ENCODE results near the gene MSRB2. TPM values are rescaled to one million over a fixed set of nuclear protein-coding genes. Genes with fewer than 3 reads are reported as not detected.

Gene MSRB2
- total RNA-seq, 1 experiment from 2014 or later = 9.6 TPM

- no peaks in the 10 kb centered on the region; the same call in 1 of the 2 replicates for H3K27me3 Mint-ChIP-seq (ENCODE audit: low read depth)
- ChIA-PET CTCF (no interaction called here), POLR2A (no interaction called here)
- H3K36me3 Mint-ChIP-seq = no peaks in the 10 kb centered on the region
- ATAC-seq (no peak), DNase-seq (ENCODE audit: low spot score) (no peak)
- H3K4me3 Mint-ChIP-seq = no peak overlapping the region
- no peaks in the 10 kb centered on the region for H3K9me3 Mint-ChIP-seq
- H3K4me1 Mint-ChIP-seq = peaks cover 12% of the 10 kb centered on the region
- TF ChIP-seq, protein P1, sequence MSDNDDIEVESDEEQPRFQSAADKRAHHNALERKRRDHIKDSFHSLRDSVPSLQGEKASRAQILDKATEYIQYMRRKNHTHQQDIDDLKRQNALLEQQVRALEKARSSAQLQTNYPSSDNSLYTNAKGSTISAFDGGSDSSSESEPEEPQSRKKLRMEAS (CRISPR knock-in tag; IDR thresholded peaks at IDR 0.05) = no peak
- no peak for TF ChIP-seq MLX (CRISPR knock-in tag; IDR thresholded peaks at IDR 0.05)
- TF ChIP-seq ZNF121 (CRISPR knock-in tag; IDR thresholded peaks at IDR 0.05) = peak; percentile 58; the same call in 1 of the 2 replicates
- TF ChIP-seq, protein P2, sequence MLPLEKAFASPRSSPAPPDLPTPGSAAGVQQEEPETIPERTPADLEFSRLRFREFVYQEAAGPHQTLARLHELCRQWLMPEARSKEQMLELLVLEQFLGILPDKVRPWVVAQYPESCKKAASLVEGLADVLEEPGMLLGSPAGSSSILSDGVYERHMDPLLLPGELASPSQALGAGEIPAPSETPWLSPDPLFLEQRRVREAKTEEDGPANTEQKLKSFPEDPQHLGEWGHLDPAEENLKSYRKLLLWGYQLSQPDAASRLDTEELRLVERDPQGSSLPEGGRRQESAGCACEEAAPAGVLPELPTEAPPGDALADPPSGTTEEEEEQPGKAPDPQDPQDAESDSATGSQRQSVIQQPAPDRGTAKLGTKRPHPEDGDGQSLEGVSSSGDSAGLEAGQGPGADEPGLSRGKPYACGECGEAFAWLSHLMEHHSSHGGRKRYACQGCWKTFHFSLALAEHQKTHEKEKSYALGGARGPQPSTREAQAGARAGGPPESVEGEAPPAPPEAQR (CRISPR knock-in tag; IDR thresholded peaks at IDR 0.05) = no peak
- TF ChIP-seq OVOL2 (CRISPR knock-in tag; IDR thresholded peaks at IDR 0.05; ENCODE audit: borderline replicate concordance) = no peak
- TF ChIP-seq CBFB (CRISPR knock-in tag; IDR thresholded peaks at IDR 0.05; ENCODE audit: low read depth) = no peak
- TF ChIP-seq NFYB (CRISPR knock-in tag; conservative IDR thresholded peaks at IDR 0.05; ENCODE audit: low read depth) = no peak
- H3K27ac Mint-ChIP-seq = no peak overlapping the region
These were observed 28.0 kb upstream of the MSRB2 start for GRCh38 chr10:23067337-23067736.

DNA sequence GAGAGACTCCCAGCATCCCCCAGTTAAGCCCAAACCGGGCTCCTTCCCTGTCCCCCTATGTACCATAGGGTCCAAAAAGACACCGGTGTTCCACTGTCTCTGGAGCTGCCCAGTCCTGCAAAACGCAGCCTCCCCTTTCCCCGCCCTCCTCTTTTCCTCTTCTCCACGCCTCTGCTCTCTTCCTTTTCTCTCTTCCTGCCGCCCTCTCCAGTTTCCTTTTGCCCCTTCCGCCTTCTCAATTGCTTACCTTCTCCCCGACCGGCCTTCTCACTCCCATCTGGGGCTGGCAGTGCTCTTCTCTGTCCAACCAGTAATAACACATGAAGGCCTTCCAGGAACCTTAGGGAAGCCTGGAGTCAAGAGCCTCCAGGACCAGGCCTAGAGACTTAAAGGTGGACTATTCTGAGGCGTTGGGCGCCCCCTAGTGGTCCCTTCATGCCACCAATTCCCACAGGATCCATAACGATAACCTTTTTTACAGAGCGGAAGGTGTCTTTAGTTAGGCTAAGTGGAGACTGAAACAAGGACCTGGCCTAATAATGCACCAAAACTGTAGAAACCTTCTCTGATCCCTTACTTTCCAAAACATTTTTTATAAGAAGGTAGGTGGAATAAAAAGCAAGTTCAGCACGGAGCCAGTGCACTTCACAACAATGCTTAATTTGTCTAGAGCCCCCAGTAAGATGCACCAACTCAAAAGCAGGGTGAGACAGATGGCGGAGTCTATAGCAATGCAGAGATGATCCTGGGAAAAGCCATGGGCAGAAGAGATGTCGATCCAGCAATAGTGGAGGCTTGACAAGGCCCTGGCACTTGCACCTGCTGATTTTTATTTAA is 27.2 kb upstream of the MSRB2 start:
- no peaks in the 10 kb centered on the region for H3K9me3 Mint-ChIP-seq
- ATAC-seq (peak; percentile 92), DNase-seq (ENCODE audit: low spot score) (peak; percentile 76)
- no peaks in the 10 kb centered on the region for H3K36me3 Mint-ChIP-seq
- no peak overlapping the region for H3K27ac Mint-ChIP-seq
- CTCF ChIA-PET = no interaction called here
- H3K4me3 Mint-ChIP-seq = no peak overlapping the region
- H3K4me1 Mint-ChIP-seq = peaks cover 9% of the 10 kb centered on the region
- POLR2A ChIA-PET = no interaction called here
- TF ChIP-seq, protein P3, sequence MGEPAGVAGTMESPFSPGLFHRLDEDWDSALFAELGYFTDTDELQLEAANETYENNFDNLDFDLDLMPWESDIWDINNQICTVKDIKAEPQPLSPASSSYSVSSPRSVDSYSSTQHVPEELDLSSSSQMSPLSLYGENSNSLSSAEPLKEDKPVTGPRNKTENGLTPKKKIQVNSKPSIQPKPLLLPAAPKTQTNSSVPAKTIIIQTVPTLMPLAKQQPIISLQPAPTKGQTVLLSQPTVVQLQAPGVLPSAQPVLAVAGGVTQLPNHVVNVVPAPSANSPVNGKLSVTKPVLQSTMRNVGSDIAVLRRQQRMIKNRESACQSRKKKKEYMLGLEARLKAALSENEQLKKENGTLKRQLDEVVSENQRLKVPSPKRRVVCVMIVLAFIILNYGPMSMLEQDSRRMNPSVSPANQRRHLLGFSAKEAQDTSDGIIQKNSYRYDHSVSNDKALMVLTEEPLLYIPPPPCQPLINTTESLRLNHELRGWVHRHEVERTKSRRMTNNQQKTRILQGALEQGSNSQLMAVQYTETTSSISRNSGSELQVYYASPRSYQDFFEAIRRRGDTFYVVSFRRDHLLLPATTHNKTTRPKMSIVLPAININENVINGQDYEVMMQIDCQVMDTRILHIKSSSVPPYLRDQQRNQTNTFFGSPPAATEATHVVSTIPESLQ (CRISPR knock-in tag; IDR thresholded peaks at IDR 0.05) = no peak
- no peak for TF ChIP-seq ZNF416 (CRISPR knock-in tag; IDR thresholded peaks at IDR 0.05)
- TF ChIP-seq, protein P4, sequence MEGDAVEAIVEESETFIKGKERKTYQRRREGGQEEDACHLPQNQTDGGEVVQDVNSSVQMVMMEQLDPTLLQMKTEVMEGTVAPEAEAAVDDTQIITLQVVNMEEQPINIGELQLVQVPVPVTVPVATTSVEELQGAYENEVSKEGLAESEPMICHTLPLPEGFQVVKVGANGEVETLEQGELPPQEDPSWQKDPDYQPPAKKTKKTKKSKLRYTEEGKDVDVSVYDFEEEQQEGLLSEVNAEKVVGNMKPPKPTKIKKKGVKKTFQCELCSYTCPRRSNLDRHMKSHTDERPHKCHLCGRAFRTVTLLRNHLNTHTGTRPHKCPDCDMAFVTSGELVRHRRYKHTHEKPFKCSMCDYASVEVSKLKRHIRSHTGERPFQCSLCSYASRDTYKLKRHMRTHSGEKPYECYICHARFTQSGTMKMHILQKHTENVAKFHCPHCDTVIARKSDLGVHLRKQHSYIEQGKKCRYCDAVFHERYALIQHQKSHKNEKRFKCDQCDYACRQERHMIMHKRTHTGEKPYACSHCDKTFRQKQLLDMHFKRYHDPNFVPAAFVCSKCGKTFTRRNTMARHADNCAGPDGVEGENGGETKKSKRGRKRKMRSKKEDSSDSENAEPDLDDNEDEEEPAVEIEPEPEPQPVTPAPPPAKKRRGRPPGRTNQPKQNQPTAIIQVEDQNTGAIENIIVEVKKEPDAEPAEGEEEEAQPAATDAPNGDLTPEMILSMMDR (IDR thresholded peaks at IDR 0.05) = peak; percentile 89
- no peaks in the 10 kb centered on the region; the same call in 1 of the 2 replicates for H3K27me3 Mint-ChIP-seq (ENCODE audit: low read depth)

GRCh38 chr10:23069019-23069815 is 26.2 kb upstream of the MSRB2 start:
- ATAC-seq = no peak
- H3K4me1 Mint-ChIP-seq = no peaks in the 10 kb centered on the region; the same call in 1 of the 2 replicates

More at GRCh38 chr10:23069019-23069815, 26.2 kb upstream of the MSRB2 start:
- Mint-ChIP-seq H3K4me3 (no peak overlapping the region), H3K27ac (no peak overlapping the region), H3K36me3 (no peaks in the 10 kb centered on the region), H3K27me3 (ENCODE audit: low read depth) (no peaks in the 10 kb centered on the region), H3K9me3 (no peaks in the 10 kb centered on the region)
- TF ChIP-seq ZNF219 (CRISPR knock-in tag; IDR thresholded peaks at IDR 0.05; ENCODE audit: borderline replicate concordance) (no peak), SMAD4 (CRISPR knock-in tag; IDR thresholded peaks at IDR 0.05) (no peak), GABPB1 (CRISPR knock-in tag; IDR thresholded peaks at IDR 0.05) (no peak), STAT6 (CRISPR knock-in tag; conservative IDR thresholded peaks at IDR 0.05; ENCODE audit: low read depth) (no peak), GRHL2 (CRISPR knock-in tag; IDR thresholded peaks at IDR 0.05; ENCODE audit: insufficient replicate concordance, severe bottlenecking) (no peak)
- TF ChIP-seq, protein P5, sequence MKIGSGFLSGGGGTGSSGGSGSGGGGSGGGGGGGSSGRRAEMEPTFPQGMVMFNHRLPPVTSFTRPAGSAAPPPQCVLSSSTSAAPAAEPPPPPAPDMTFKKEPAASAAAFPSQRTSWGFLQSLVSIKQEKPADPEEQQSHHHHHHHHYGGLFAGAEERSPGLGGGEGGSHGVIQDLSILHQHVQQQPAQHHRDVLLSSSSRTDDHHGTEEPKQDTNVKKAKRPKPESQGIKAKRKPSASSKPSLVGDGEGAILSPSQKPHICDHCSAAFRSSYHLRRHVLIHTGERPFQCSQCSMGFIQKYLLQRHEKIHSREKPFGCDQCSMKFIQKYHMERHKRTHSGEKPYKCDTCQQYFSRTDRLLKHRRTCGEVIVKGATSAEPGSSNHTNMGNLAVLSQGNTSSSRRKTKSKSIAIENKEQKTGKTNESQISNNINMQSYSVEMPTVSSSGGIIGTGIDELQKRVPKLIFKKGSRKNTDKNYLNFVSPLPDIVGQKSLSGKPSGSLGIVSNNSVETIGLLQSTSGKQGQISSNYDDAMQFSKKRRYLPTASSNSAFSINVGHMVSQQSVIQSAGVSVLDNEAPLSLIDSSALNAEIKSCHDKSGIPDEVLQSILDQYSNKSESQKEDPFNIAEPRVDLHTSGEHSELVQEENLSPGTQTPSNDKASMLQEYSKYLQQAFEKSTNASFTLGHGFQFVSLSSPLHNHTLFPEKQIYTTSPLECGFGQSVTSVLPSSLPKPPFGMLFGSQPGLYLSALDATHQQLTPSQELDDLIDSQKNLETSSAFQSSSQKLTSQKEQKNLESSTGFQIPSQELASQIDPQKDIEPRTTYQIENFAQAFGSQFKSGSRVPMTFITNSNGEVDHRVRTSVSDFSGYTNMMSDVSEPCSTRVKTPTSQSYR (CRISPR knock-in tag; IDR thresholded peaks at IDR 0.05) = no peak
- POLR2A ChIA-PET = no interaction called here
- CTCF ChIA-PET = no interaction called here
- no peak for DNase-seq (ENCODE audit: low spot score)

All from WTC11 (cell line).